Spleen (tissue), 7 donors: ENCODE results near the gene EXOC4.

Experiments used
- CTCF ChIP-seq, 11 experiments: fragments of 200-600 bp in 7 of 11; fragments of 450-650 bp in 4 of 11; sonication (generic) in 4 of 11; IDR thresholded peaks in 8 of 11; conservative IDR thresholded peaks in 3 of 11; 1 replicate in 7 of 11; 2 replicates in 4 of 11; pipeline versions ENCODE4 v1.4.0 to v1.8.0; 2016 to 2021; ENCODE audit warnings: antibody characterized with exemption in 11 of 11, inconsistent platforms in 4 of 11, mild to moderate bottlenecking in 1 of 11
- POLR2A ChIP-seq, 3 donors: fragments of 450-650 bp; IDR thresholded peaks; one replicate each; pipeline ENCODE4 v1.5.1; 2017; ENCODE audit warnings: antibody characterized with exemption in 3 of 3, mild to moderate bottlenecking in 1 of 3
- donor health status: DM: no; HTN: no; CAD: no; lungs with moderate emphysema.
- donor health status: DM: no; HTN: no; CAD: no.
- donor health status: DM: no; HTN: no; CAD: no.

- TF ChIP-seq CTCF (IDR thresholded peaks at IDR 0.05 in 8 of 11, conservative IDR thresholded peaks at IDR 0.05 in 3 of 11) = no peak
- no peak for TF ChIP-seq POLR2A (IDR thresholded peaks at IDR 0.05)
Observed at GRCh38 chr7:133703547-133703946, 450.7 kb downstream of the EXOC4 start.
